Activated CD8-positive, alpha-beta T cell treated with anti-CD3 and anti-CD28 coated beads for 36 hours (primary cell): ENCODE results near the gene VAMP5. TPM values are rescaled to one million over a fixed set of nuclear protein-coding genes. Genes with fewer than 3 reads are reported as not detected.
A peak's percentile ranks its signal among the peaks of the same experiment; 100 is the strongest.
"Not testable (repeated sequence)": the region's sequence is repeated elsewhere in the genome, so short reads cannot be mapped to it uniquely, and the experiment has no call there.

Experiments used
- ATAC-seq: fragments of 200-7000 bp; cut with Tn5 transposase; one replicate; pipeline ENCODE4 v1.10.0; 2021; ENCODE audit warnings: mild to moderate bottlenecking, moderate library complexity
- CTCF ChIA-PET: fragments of 350-600 bp; sonication (Branson Sonifier 250); formaldehyde crosslinking; loops from one replicate; lab custom pipeline; 2021; ENCODE audit warnings: antibody characterized with exemption; lab: Charles Lee
- POLR2A ChIA-PET: fragments of 350-600 bp; sonication (Branson Sonifier 250); formaldehyde crosslinking; loops from one replicate; lab custom pipeline; 2021; ENCODE audit warnings: antibody characterized with exemption; lab: Charles Lee
- DNase-seq: peaks from one replicate; pipeline ENCODE4 v3.0.0-alpha.2; 2020
- H3K27ac Mint-ChIP-seq: one replicate; pipeline ENCODE4 v1.8.0; 2021; ENCODE audit warnings: mild to moderate bottlenecking, mixed read lengths
- H3K27me3 Mint-ChIP-seq: one replicate; pipeline ENCODE4 v1.8.0; 2021; ENCODE audit warnings: mixed read lengths
- H3K36me3 Mint-ChIP-seq: one replicate; pipeline ENCODE4 v1.8.0; 2021; ENCODE audit warnings: low read depth, mixed read lengths
- H3K4me1 Mint-ChIP-seq: one replicate; pipeline ENCODE4 v1.8.0; 2021; ENCODE audit warnings: low read depth, mixed read lengths
- H3K4me3 Mint-ChIP-seq: one replicate; pipeline ENCODE4 v1.8.0; 2021; ENCODE audit warnings: mild to moderate bottlenecking, moderate library complexity, mixed read lengths
- H3K9me3 Mint-ChIP-seq: one replicate; pipeline ENCODE4 v1.8.0; 2021; ENCODE audit warnings: mixed read lengths
- CTCF ChIP-seq: fragments of 200-600 bp; IDR thresholded peaks from one replicate; pipeline ENCODE4 v1.8.0; 2022; ENCODE audit warnings: antibody characterized with exemption, mild to moderate bottlenecking
- intact Hi-C: fragments of 100-400 bp; cut with micrococcal nuclease; formaldehyde crosslinking; loops from one replicate; pipeline ENCODE4 v1.10.0; 2022
- total RNA-seq, 2 experiments: library from RNA; stranded (reverse); gene quantifications; one replicate each; pipeline ENCODE4 v1.2.3, GENCODE V29; 2021

VAMP5 gene
- total RNA-seq, 2 experiments from 2014 or later, result 28.0 to 29.4 TPM

DNA sequence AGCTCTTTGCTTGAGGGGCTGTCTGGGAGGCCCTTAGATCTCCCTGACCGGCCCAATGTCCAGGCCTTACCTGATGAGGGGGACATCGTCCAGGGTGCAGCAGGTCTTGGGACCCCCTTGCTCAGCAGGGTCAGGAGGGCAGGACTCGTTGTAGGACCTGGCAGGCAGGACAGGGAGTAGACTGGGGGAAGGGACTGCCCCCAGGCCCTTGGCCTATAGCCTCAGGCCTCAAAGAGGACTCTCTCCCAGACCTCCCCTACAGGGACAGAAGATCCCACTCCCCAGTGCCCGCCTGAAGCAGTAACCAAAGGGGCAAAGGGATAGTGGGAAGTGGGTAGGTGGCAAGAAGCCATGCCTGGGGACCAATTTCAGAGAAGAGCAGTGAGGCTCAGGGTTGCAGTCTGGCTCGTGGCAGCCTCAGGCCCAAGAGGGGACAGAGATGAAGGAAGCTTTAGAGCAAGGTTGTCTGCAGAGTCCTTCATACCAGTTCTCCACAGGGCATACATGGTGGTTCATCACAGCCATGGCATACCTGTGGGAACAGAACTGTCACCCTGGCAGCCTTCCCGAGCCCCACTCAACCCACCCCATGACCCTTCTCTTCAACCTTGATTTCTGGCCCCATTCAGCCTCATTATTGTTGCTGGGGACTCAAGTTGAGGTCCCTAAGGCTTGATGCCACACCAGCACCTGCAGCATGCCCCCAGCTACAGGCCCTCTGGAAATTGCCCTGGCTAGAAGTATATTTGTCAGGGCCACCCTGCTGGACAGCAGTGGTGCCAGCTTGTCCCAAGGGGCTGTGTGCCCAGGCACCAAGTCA lies 16.9 kb downstream of the VAMP5 start:
- H3K4me1 Mint-ChIP-seq, result peaks cover 52% of the 10 kb centered on the region

GRCh38 chr2:85601771-85602475 lies 17.7 kb downstream of the VAMP5 start:
- peak overlapping the region; percentile 71 for H3K4me3 Mint-ChIP-seq
- peaks cover 49% of the 10 kb centered on the region for H3K4me1 Mint-ChIP-seq
- H3K9me3 Mint-ChIP-seq, result no peaks in the 10 kb centered on the region
- CTCF ChIA-PET, result interaction anchor here (1.0 to 2.4 kb wide), 5 partner anchors 9 to 36 kb away, joined by 3 to 9 read pairs (median 4); partner anchors contain the start of genes C2orf68 and VAMP5
- H3K36me3 Mint-ChIP-seq, result peaks cover 7% of the 10 kb centered on the region
- H3K27ac Mint-ChIP-seq, result peak overlapping the region; percentile 25
- H3K27me3 Mint-ChIP-seq, result no peaks in the 10 kb centered on the region
- POLR2A ChIA-PET, result interaction anchor here (0.6 to 6.1 kb wide), 8 partner anchors 9 to 275 kb away, joined by 3 to 34 read pairs (median 8); partner anchors contain the start of genes C2orf68, MAT2A, USP39 and VAMP5
- TF ChIP-seq CTCF, result no peak
- no peak for DNase-seq
- intact Hi-C loops, result no loop called here
- ATAC-seq, result peak; percentile 3

More for the DNA sequence above, 16.9 kb downstream of the VAMP5 start:
- DNase-seq (no peak), ATAC-seq (no peak)
- no peaks in the 10 kb centered on the region for H3K27me3 Mint-ChIP-seq
- no peaks in the 10 kb centered on the region for H3K9me3 Mint-ChIP-seq
- peak overlapping the region; percentile 71 for H3K4me3 Mint-ChIP-seq
- intact Hi-C loops, result no loop called here
- TF ChIP-seq CTCF, result no peak
- CTCF ChIA-PET, result interaction anchor here (1.0 to 2.4 kb wide), 5 partner anchors 9 to 49 kb away, joined by 3 to 9 read pairs (median 4); partner anchors contain the start of genes C2orf68 and VAMP5
- POLR2A ChIA-PET, result interaction anchor here (0.6 to 5.4 kb wide), 8 partner anchors 10 to 274 kb away, joined by 3 to 21 read pairs (median 6); partner anchors contain the start of genes C2orf68, ELMOD3, RETSAT and VAMP5
- H3K36me3 Mint-ChIP-seq, result peaks cover 9% of the 10 kb centered on the region
- H3K27ac Mint-ChIP-seq, result no peak overlapping the region

- POLR2A ChIA-PET, result interaction anchor here (1.0 to 6.1 kb wide), 8 partner anchors 9 to 63 kb away, joined by 3 to 34 read pairs (median 8); partner anchors contain the start of genes C2orf68, MAT2A, USP39 and VAMP5
- DNase-seq (peak; percentile 95), ATAC-seq (peak; percentile 97)
- intact Hi-C loops, result no loop called here
- Mint-ChIP-seq H3K4me1 (peaks cover 44% of the 10 kb centered on the region), H3K9me3 (no peaks in the 10 kb centered on the region), H3K27ac (peak within 1 kb of the TSS; percentile 60), H3K4me3 (peak within 1 kb of the TSS; percentile 83), H3K36me3 (peaks cover 2% of the 10 kb centered on the region), H3K27me3 (no peaks in the 10 kb centered on the region)
- CTCF ChIA-PET, result interaction anchor here (1.2 to 2.3 kb wide), 4 partner anchors 9 to 182 kb away, joined by 3 to 6 read pairs (median 4); partner anchors contain the start of genes C2orf68 and VAMP5
- peak; percentile 35 for TF ChIP-seq CTCF
Observed at GRCh38 chr2:85602476-85603234, 18.4 kb downstream of the VAMP5 start, which contains the start of gene TMEM150A. TSS of gene TMEM150A (minus strand) at chr2:85602698. CDS start at chr2:85601948, 750 bp downstream.

GRCh38 chr2:85604133-85604444 lies 19.9 kb downstream of the VAMP5 start:
- H3K27ac Mint-ChIP-seq, H3K36me3 Mint-ChIP-seq, ATAC-seq, DNase-seq, H3K27me3 Mint-ChIP-seq, H3K9me3 Mint-ChIP-seq, intact Hi-C loops: not testable (repeated sequence)
- CTCF ChIA-PET, result interaction anchor here (0.6 to 2.3 kb wide), 4 partner anchors 12 to 184 kb away, joined by 3 to 10 read pairs (median 6); partner anchors contain the start of gene USP39
- peaks cover 48% of the 10 kb centered on the region for H3K4me1 Mint-ChIP-seq
- POLR2A ChIA-PET, result interaction anchor here (1.1 to 6.1 kb wide), 6 partner anchors 7 to 54 kb away, joined by 3 to 34 read pairs (median 8); partner anchors contain the start of genes C2orf68, RNF181 and USP39
- peak overlapping the region; percentile 83 for H3K4me3 Mint-ChIP-seq
